CD4-positive, alpha-beta T cell treated with Interleukin-17A for 1 hour (primary cell): Measurements from ENCODE around the gene DGUOK.

ENCODE experiments used
- DNase-seq: peaks from one replicate; pipeline ENCODE4 v3.0.0-alpha.2; 2020

DGUOK gene

DNA sequence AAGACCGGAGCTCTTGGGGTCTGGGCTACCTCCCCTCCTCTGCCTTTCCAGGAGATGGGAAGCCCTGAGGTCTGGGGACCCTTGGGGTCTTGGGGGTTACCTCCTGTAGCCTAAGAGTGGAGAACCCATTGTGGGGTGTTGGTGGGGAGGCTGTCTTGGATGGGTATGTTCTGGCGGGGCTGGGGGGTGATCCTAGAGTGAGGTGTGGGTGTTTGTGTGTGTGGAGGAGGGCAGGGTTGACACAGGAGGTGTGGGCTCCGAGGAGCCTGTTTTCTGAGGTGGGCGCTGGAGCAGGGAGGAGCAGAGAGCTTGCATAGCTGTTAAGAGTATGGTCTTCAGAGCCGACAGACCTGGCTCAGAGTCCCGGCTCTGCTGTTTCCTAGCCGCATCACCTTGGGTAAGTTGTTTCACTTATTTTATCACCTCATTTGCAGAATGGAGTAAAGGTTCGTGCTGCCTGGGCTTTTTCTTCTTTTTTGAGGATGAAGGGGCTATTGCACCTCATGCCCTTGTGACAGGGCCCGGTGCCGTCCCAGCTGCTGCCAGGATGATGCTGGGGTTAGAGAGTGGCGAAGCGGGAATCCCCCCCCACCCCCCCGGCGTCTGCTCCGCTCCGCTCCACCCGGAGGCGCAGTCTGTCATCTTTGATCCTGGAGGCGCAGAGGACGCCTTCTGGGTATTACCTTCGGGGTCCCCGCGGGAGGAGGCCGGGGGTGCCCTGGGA lies 75.3 kb downstream of the DGUOK start:
- DNase-seq = no peak

DNA sequence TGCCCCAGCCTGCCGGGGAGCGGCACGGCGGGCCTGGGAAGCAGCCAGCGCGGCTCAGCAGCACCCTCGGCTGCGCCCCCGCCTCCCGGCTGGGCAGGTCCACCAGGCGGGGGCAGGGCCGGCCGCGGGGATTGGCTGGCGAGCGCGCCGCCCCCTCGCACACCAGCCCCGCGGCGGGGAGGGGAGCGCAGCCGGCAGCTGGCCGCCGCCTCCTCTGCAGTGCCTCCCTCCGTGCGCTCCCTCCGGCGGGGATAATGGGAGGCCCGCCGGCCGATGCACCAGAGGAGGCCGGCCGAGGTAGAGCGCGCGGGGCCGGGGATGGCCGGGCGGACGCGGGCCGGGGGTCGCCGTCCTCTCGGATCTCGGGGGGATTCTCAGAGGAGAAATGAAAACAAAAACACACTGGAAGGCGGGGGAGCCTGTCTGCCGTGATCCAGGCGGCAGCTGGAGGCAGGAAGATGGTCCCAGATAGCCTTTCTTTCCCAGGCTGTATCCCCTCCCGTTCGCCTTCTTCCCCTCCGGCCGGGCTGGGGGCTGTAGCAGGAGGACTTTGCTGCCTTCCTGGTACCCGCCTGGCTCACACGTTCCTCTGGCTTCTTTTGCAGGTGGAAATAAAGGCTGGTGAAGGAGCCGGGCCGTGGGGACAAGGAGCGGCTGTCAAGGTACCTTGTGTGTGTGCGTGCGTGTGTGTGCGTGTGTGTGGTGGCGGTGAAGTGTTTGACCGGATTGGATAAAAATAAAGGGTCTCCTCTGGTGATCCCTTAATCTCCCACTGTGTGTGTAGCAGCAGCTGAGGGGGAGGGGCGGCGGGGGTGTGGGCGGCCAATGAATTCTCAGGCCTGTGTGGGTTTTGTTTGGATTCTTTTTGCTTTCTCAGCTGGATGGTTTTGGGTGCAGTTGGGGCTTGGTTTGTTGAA lies 76.1 kb downstream of the DGUOK start:
- DNase-seq = peak; percentile 78

DNA sequence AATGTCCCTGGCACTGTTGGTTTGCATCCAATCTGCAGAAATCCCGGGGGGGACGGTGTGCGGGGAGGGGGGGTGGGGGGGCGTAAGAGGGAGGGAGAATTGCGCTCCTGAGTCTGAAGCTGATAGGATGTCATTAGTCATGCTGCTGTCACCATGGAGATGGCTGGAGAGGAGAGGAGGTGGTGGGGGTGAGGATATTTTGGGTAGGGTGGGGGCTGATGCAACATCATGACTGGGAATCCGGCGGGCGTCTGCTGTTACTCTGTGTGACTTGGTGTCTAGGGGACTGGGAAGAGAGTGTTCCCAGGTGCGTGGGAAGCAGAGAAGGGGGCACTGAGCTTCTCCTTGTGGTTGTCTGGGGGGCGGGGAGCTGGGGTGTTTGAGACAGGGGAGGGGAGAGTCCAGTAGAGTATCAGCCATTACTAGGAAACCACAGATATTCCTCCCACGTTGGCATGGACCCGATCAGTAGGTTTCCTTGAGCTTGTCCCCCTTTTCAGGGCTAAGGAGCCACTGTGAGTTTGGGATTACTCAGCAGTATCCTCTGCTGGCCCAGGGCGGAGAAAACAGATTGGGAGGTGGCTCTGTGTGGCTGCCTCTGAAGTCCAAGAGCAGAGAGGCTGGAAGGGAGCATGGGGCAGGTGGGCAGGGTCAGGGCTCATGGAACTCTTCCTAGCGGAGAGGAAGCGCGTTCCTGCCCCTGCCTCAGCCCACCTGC lies 77.0 kb downstream of the DGUOK start:
- no peak for DNase-seq

DNA sequence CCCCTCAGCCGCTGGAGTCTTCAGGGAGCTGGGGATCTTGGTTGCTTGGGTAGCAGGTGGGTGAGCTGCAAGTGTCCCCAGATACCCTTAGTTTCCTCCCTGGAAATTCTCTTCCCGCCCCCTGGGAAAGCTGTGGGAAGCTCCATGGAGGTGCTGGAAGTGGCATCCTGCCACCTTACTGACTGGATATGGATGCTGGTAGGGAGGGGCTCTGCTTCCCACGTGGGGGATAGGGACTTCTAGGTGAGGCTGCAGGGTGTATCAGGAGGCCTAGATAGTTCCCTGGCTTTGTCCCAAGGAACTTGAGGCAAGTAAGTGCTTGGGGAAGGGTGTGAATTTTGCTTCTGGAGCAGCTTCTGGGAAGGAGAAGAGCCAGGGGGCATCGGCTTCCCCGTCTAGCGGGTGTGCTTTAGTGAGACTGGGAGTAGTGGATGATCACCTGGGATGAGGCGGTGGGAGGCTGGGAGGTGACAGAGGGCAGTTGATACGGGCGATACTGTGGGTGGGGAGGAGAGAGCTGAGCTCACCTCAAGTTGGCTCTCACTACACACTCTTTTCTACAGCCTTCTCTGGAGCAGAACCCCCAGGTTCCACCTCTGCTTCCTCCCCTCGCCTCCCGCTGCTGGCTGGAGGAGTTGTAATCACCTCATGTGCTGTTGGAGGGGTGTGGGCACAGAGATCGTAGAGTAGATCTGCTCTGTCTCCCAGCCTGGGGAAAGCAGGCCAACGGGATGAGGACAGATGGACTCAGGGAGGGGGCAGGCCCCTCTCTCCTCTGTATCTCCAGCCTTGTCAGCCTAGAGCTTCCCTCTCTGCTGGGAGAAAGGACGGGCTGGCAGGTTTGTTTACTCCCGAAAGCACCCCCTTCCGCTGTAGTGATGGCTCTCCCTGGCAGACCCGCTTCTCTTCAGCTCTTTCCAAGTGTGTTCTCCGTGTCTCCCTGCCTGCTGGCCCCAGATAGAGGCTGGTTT lies 77.8 kb downstream of the DGUOK start:
- no peak for DNase-seq

DNA sequence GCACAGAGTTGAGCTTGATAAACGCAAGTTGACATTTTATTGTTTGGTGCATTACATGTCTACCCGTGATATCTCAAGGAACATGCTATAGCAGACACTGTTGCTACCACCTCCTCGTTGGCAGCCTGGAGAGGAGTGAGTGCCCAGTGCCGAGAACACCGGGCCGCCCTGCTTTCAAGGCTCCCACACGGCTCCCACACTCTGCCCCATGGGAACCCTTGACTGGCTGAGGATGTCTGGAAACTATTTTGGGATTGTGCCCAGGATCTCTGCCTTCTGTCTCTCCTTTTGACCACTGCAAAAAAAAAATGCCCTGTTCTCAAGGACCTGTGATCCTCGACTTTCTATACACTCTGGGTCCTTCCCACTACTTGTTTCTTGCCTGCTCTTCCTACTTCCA lies 79.1 kb downstream of the DGUOK start:
- no peak for DNase-seq

DNA sequence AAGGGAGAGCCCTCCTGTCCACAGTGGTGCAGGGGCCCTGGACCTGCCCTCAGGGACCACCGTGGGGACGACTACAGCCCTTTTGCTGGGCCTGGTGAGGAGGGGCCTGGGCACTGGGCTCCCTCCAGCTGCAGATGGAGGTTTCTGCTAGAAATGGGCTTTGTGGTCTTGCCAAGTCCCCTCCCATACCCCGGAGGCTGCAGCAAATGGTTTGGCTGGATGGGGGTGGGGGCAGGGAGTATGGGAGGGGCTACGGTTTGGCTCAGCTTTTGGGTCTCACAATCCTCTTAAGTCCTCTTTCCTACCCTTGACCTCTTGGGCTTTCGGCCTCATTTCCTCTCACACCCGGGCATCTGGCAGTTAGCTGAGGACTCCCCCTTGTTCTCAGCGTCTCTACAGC lies 79.8 kb downstream of the DGUOK start:
- DNase-seq = no peak

DNA sequence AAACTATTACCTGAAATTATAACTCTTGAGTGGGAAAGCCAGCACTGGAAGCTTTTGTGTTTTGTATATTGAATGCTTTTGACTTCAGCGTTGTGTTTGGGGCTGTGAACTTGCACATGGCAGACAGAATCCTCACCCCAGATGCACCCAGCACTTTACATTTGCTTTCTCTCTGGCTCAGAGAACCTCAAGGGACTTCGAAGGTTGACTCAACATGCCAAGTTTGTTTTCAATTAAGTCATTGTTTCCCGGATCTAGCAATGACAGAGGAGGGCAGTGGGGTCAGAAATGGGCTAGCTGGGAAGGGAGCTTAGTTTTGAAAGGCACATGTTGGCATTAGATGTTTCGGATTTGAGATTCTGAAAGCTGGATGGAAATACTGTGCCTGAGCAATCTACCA lies 80.4 kb downstream of the DGUOK start:
- no peak for DNase-seq

DNA sequence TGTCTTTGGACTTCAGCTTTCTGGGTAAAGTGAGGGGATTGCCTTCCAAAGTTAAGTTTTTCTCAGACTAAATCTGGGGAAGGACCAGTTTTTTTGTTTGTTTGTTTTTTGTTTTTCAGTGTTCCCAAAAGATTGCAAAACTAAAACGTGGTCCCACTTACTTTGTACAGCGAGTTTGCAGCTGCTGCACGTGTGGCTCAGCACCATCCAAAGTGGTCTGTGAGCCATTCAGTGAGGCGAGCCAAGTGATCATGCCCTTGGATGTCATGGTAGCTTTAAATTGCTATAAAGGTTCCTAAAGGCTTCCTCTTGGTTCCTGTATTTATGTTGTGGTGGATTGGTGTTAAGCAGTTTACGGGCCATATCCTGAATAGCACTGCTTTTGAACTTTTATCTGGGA lies 81.0 kb downstream of the DGUOK start:
- no peak for DNase-seq
